GM03348 (cell line): ENCODE data around the gene NGB.
A peak's percentile ranks its signal among the peaks of the same experiment; 100 is the strongest.
"Not testable (repeated sequence)": the region's sequence is repeated elsewhere in the genome, so short reads cannot be mapped to it uniquely, and the experiment has no call there.

Experiments
- DNase-seq: peaks from one replicate; pipeline ENCODE4 v3.0.0; 2012; ENCODE audit warnings: low spot score

The NGB gene, protein sequence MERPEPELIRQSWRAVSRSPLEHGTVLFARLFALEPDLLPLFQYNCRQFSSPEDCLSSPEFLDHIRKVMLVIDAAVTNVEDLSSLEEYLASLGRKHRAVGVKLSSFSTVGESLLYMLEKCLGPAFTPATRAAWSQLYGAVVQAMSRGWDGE

DNA sequence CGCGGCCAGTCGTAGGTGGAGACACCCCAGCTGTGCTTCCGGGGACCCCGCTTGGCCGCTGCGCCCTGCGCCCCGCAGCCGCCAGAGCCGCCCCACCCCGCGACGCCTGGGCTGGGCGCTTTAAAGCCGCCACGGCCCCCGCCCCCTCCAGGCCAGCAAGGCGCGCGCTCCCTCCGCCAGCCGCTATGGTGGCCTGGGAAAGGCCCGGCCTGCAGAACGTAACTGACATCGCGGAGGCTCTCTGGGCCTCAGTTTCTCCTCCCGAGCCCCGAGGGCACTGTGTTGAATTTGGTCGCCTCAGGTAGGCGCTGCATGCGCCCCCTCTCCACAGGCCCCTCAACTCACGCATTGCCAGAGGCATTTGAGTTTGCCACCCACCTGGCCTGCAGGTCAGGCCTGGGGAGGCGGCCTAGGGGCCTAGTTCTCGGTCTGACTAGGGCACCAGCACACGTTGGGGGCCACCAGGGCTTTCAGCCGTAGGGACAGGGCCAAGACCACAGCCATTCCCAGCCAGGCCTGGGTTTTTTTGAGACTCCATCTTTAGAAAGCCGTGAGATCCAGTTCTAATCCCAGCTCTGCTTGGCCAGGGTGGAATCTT, at the start of gene NGB:
Gene NGB (minus strand): TSS at position 94 of the 598 bp plus-strand sequence. CDS start 269 bp downstream, outside the sequence.
- DNase-seq = no peak

DNA sequence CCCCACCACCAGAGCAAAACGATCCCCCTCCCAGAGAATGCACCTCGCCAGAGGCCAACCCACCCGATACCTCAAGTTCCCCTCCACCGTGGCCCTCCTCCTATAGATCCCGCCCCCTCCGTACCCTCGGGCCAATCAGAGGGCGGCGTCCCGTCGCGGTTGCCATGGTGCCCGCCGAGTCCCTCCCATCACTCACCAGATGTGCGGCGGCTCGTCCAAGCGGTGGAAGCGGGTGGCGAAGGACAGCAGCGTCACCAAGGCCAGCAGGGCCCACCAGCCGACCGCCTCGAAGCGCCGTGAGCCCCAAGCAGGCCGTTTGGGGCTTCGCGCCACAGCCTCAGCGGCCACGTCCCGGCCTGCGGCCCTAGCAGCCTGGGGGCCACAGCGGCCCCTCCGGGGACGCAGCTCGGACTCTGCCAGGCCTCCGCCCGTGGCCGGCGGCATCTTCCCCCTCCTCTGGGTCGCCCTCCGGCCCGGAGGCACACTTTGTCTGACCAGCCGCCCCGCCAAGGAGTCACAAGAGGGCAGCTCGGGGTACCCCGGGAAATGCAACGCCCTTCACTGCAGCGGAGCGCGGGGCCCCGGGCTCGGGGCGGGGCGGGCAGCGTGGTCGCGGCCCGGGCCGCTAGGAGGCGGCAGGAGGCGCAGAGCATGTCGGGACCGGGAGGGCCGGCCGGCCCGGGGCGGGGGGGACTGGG, 49.4 kb upstream of the NGB start, which contains the start of gene POMT2:
Gene POMT2 (minus strand): TSS at position 646 of the 698 bp plus-strand sequence. CDS start 202 bp downstream, at position 444.
- DNase-seq = peak; percentile 96

DNA sequence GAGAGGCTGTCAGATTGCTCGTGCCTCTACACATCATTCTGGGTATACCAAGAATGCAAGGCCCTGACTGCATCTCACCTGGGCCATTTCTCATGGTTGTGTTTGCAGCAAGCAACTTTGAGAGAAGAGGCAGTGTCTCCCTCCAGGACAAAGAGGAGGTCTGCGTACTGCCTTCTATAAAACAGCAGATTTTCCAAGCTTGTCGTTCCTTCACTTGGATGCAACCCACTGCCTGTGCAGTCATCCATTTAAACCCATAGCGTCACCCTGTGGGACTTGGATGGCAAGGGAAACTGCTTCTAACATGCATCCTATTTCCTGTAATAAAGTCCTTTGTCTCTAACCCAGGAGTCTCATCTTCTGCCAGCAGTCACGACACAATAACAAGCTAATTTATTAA, 48.4 kb upstream of the NGB start:
- no peak for DNase-seq

DNA sequence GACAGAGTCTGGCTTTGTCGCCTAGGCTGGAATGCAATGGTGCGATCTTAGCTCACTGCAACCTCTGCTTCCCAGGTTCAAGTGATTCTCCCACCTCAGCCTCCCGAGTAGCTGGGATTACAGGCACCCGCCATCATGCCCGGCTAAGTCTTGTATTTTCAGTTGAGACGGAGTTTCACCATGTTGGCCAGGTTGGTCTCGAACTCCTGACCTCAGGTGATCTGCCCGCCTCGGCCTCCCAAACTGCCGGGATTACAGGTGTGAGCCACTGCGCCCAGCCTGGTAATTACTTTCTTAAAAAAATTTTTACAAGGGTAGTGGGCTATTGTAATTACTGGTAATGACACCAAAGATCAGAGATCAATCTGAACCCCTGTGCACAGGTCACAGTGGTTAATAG, 47.8 kb upstream of the NGB start:
- not testable (repeated sequence) for DNase-seq

DNA sequence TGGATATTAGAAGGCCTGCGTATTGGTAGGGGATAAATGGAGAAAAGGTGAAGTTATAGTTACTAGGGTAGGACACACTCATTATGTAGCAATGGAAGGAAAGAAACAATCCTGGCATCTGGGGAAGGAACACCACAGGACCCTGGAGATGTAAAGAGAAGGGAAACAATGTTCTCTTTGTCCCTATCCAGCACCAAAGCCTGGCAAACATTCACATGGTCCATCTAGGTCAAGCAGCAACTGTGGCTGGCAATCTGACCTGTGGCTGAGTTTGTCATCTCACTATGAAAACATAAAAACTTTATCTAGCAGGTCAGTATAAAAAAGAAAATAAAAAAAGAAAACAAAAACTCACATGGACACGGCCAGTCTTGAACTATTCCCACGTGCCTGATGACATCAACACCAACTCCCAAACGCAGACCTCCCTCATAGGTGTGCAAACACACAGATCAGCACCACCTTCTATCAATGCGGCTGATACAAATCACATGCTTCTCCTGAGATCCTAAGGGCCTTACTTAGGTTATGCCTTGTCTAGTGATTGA, 47.1 kb upstream of the NGB start:
- no peak for DNase-seq

DNA sequence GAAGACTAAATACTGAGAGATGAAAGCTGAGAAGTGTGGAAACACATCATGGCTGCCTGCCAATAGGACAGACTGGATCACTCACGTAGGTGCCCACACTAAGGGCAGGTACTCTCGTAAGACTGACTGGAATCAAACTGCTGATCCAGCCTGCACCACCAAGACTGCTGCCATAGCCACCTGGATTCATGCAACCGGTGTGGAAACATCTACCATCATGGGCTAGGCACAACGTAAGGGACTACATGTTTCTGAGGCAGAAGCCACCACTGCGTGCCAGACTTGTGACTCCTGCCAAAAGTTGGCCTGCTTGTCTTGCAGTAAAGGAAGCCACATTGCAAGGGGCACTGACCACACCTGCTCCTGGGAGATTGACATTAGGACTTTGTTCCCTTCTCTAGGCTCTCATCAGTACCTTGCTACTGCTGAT, 45.9 kb upstream of the NGB start:
- no peak for DNase-seq

DNA sequence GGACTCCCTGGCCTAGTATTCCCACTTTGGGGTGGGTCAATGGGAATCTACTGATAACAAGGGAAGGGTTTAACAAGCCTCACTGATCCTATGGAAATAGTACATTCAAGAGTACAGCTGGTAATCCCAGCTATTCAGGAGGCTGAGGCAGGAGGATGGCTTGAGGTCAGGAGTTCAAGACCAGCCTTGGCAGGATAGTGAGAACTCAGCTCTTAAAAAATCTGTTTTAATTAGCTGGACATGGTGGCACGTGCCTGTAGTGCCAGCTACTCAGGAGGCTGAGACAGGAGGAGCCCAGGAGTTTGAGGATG, 45.1 kb upstream of the NGB start:
- no peak for DNase-seq

DNA sequence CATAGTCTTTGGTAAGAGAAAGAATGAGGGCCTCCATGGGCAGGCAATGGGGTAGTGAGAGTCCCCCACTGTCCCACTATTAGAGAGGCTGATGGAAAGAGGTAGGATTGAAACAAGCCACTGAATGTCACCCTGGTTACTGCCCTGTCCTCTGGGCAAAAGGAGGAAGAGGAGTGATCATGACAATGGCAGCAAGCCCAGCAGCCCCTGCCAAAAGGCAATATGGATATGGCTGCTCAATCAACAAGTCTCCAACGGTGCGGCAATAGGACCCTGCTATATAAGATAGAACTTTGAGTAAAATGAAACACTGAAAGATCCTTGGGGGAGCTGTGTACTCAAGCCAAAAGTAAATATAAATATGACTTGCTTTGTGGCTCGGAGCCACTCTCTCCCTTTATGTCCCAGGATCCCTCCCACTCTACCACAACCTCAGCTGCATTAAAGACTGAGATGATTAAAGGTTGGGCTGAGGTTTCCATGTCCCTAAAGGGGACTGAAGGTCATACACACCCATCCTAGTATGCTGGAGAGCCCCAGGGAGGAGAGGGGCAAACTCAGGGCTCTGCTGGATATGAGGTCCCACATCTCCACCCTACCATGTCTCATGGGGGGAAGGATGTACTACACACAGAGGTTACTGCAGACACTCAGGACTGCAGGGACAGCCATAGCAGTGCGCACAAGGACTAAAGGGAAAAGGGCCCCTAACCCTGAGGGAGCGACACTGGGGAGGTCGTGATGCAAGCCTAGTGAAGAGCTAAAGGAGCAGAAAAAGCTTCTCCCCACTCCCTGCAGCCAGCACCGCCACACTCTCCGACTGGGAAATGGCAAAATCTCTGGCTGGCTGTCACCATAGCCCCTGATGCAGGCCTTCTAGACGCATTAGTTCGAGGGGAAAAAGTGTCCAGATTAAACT, 43.8 kb upstream of the NGB start:
- DNase-seq = no peak

DNA sequence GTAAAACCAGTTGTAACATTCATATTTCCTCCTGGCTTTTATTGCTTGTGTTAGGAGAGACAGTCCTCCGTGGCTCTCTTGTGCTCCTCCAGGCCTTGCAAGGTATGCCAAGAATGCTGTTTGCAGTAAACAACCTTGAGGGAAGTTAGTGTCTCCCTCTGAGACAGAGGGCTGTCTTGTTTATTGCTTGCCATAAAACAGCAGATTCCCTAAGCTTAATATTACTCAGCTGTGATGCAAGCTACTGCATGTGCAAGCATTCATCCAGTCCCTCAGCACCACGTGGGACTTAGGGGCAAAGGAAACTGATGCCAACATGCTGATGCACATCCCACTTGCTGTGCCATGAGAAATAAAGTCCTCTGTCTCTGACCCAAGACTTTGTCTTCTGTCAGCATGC, 43.0 kb upstream of the NGB start:
- DNase-seq = peak; percentile 77

DNA sequence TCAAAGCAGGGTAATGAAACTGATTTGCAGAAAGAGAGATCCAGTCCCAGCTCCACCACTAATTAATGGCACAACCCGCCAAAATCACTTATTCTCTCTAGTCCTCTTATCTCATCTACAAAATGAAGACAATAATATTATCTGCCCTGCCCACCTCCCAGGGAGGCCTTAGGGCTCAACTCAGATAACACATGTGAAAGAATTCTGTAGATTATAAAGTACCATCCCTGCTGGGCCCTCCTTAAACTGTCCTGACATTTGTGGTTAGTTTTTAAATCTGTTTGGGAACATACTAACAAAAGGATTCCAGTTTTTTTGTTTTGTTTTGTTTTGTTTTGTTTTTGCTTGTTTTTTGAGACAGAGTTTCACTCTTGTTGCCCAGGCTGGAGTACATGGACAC, 42.4 kb upstream of the NGB start:
- DNase-seq = no peak

DNA sequence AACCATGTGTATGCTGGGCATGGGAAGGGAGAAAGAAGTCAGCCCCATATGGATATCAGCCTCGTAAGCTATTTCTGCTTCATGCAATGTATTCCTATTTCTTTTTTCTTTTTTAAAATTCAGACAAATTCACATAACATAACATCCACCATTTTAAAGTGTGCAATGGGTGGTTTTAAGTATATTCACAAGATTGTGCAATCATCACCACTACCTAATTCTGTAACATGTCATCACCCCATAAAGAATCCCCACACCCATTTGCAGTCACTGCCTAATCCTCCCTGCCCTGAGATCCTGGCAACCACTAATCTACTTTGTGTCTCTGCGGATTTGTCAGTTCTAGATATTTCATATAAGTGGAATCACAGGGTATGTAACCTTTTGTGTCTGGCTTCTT, 40.2 kb upstream of the NGB start:
- peak; percentile 17 for DNase-seq

DNA sequence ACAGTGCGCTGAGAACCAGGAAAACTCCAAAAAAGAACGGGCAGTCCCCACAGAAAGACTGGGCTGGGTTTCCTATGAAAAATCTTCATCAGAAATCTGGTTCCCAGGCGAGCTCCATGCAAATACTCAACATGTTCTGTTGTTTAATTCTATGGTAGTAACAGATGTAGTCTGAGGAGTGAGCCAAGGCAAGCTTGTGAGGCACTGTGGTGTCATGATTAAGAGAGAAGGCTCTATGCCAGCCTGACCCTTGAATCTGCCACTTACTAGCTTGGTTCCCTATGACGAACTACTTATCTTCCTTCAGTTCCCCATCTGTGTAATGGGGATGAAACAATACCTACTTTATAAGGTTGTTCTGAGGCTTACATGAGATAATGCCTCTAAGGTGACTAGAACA, 39.0 kb upstream of the NGB start:
- no peak for DNase-seq

DNA sequence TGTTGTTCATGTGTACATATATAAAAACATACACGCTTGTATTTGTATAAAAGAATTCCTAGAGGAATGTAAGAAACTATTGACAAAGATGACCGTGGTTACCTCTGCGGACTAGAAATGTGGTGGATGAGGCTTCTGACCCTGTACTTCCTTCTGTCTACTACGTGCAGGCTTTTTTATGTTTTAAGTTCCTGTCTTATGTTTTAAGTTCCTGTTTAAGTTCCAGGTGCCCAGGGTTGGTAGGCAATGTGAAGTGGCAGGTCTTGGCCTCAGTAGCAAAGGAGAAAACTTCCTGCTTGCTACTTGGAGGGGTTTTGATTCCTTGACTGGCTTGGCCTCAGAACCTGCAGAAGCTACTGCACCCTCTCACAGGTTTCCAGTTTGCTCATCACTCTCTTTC, 38.1 kb upstream of the NGB start:
- DNase-seq = no peak

DNA sequence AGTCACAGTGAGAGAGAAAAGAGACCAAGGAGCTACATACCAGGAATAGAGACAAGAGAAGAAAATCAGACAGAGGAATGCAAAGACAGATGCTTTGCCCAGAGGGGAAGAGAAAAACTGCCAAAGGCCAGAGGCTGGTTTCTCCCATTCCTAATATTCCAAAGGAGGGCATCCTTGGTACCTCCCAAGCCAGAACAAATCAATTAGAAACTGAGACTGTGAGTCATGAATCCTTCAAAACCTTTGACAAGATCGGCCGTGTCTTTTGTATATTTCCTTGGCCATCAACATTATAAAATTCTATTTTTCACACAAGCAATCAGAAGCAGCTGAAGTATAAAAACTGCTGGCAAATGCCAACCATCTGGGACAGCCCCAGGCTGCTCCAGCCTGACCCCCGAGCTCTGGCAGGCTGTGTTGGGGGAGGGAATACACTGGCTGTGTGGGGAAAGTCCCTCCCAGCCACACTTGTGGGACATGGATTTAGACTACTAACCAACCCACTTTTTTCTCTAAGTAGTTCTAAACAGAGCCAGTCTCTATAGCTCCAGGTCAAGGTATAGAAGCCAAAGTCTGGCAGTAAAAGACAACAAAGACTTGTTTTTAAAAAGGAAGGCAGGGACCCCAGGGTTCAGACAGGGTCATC, 36.0 kb upstream of the NGB start:
- DNase-seq = peak; percentile 66

DNA sequence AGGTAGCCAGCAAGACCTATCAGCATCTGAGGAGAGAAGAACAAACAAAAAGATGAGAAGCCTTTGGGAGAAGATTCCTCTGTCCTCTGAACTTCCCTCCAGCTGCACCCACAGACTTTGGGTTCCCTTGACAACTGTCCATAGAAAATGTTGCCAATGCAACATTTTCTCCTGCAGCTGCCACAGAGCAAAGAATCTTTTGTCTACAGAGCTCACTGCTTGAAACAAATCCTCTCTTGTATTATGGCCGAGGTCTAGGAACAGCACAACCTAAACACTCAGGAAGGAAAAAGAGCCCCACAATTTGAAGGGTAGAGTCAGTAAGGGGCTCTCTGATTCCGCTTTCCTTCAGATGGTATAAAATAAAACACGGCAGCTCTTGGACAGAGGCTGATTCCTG, 35.4 kb upstream of the NGB start:
- DNase-seq = peak; percentile 22

DNA sequence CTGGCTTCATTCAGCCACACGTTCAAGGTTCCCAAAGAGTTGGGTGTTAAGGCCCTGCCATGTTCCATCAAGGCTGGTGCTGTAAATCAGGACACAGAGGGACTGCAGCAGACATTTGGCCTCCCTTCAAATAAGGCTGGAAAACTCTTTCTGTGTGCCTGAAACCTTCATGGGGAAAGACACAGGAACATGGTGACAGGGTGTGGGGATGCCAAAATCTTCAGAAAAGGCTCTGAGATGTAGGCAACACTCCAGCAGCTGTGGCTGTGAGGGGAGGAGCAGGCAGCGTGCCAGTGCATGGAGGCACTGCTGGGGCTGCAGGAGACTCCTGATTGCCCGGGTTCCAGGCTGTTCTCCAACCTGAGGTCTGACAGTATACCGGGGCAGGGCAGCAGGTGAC, 34.7 kb upstream of the NGB start:
- DNase-seq = no peak

DNA sequence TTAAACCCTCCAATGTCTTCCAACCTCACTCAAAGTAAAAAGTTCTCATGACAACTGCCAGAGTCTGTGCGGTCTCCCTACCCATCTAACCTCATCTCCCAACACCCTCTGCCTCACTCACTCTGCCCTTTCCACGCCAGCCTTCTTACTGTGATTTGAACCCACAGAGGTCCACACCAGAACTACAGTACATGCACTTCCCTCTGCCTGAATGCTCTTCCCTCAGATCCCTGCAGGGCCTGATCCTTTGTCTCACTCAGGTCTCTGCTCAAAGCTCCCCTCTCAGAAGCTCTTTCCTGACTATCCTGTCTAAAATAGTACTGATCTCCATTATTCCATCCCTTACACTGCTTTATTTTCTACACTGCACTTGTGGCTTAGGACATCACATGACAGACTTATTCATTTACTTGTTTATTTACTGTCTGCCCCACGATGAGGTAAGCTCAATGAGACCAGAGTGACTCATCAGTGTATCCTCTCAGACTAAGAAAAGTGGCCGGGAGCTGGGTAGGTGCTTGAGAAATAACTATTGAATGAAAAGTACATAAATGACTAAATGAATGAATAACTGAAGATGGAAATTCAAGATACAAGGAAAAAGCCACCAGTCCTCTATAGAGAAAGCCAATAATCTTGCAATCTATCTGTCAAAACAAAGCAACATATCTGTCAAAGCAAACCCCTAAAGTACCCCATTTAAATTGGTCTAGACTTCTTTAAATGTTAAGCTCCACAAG, 32.6 kb upstream of the NGB start:
- peak; percentile 88 for DNase-seq

DNA sequence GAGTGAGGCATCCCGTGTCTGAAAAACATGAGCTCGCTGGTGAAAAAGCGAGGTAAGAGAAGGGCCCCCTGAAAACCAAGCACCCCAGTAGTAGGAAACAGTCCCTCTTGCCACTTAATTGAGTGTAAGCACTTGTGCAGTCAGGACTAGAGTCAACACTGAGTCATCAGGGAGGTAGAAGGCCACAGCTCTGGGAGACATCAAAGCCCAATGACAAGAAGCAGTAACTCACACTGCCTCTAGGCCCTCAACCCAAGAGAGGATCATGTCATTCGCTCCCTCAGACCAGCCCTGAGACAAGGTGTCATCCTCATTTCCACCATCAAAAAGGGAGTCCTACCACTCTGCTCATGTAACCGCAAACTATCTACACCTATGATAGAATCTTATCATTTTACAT, 31.9 kb upstream of the NGB start:
- DNase-seq = peak; percentile 36

DNA sequence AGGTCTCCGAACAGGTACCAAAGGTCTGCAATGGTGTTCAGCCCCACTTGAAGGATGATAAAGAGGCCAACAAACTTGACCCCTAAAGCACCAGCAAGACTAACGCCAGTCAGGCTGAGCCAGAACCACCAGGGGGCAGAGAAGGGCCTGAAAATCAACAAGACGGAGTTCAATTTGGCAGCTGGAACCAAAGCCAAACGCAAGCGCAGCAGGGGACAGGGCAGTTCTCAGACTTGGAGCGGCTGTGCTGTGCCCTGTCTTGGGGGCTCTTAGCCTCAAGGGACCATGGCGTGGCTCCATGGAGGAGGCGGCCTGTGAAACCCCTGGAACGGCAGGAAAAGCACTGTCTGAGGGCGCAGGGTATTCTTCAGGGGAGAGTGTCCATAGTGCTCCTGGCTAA, 30.1 kb upstream of the NGB start:
- DNase-seq = peak; percentile 78

DNA sequence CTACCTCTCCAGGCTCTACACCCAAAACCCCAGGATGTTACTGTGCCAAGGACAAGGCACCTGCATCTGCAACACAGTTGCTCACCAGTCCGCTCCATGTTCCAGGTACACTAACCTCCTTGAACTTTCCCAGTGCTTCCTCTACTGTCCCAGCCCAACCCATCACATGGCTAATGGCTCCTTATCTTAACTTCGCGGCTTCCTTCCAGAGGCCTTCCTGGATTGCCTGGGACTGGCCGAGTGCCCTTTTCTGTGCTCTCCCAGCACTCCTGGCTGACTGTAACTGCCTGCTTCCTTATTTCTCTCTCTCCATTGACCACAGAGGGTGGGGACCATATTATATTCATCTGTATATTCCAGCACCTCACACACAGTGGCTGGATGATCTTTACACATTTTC, 28.8 kb upstream of the NGB start:
- DNase-seq = no peak

DNA sequence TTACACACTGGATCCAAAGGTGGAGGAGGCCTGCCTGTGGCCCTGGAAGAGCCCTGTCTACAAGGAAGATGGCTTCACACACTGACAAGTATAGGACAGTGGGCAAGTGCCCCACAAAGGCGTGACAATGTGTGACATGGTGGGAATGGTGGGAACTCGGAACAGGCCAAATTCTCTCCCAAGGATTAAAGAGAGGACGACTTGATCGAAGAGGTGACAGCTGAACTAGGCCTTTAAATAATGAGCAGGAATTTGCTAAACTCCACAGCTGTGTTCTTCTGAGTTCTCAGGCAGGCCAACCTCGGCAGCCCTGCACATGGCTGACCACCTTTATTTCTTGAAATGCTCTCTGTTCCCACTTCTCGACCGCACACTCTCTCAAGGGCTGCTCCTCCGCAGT, 25.9 kb upstream of the NGB start:
- no peak for DNase-seq
